Measurements from ENCODE around the gene CCDC9B.

CCDC9B gene

GRCh38 chr15:40357246-40357645 is 16.5 kb upstream of the CCDC9B start:
- peaks cover 10% of the 10 kb centered on the region for H3K4me1 Mint-ChIP-seq
- no peak overlapping the region for H3K27ac Mint-ChIP-seq
- peaks cover 1% of the 10 kb centered on the region for H3K27me3 Mint-ChIP-seq
- no peaks in the 10 kb centered on the region for H3K9me3 Mint-ChIP-seq
- H3K36me3 Mint-ChIP-seq: peaks cover 2% of the 10 kb centered on the region
- H3K4me3 Mint-ChIP-seq: peak overlapping the region; percentile 16
- DNase-seq (ENCODE audit: low spot score in 2 of 2): no peak
- ATAC-seq (ENCODE audit: low read depth): no peak

GRCh38 chr15:40355976-40356585 is 15.3 kb upstream of the CCDC9B start:
- ATAC-seq (ENCODE audit: low read depth): no peak
- peaks cover 2% of the 10 kb centered on the region for H3K36me3 Mint-ChIP-seq
- no peak overlapping the region for H3K4me3 Mint-ChIP-seq
- H3K9me3 Mint-ChIP-seq: no peaks in the 10 kb centered on the region
- H3K27ac Mint-ChIP-seq: no peak overlapping the region
- H3K4me1 Mint-ChIP-seq: peaks cover 10% of the 10 kb centered on the region
- DNase-seq (ENCODE audit: low spot score in 2 of 2): no peak
- H3K27me3 Mint-ChIP-seq: peaks cover 1% of the 10 kb centered on the region

- no peaks in the 10 kb centered on the region for H3K9me3 Mint-ChIP-seq
- H3K27me3 Mint-ChIP-seq: peaks cover 1% of the 10 kb centered on the region
- DNase-seq (ENCODE audit: low spot score in 2 of 2) (no peak), ATAC-seq (ENCODE audit: low read depth) (no peak)
- peaks cover 10% of the 10 kb centered on the region for H3K4me1 Mint-ChIP-seq
- H3K36me3 Mint-ChIP-seq: peaks cover 2% of the 10 kb centered on the region
- no peak overlapping the region for H3K4me3 Mint-ChIP-seq
- H3K27ac Mint-ChIP-seq: no peak overlapping the region
Observed at GRCh38 chr15:40354408-40355171, 13.9 kb upstream of the CCDC9B start.

GRCh38 chr15:40353697-40354096 is 13.0 kb upstream of the CCDC9B start:
- Mint-ChIP-seq H3K9me3 (no peaks in the 10 kb centered on the region), H3K27ac (no peak overlapping the region), H3K27me3 (peaks cover 1% of the 10 kb centered on the region), H3K4me1 (peaks cover 10% of the 10 kb centered on the region), H3K36me3 (peaks cover 2% of the 10 kb centered on the region), H3K4me3 (no peak overlapping the region)
- ATAC-seq (ENCODE audit: low read depth) (no peak), DNase-seq (ENCODE audit: low spot score in 2 of 2) (no peak)

- Mint-ChIP-seq H3K36me3 (peaks cover 2% of the 10 kb centered on the region), H3K4me3 (no peak overlapping the region), H3K27ac (no peak overlapping the region), H3K4me1 (peaks cover 6% of the 10 kb centered on the region), H3K27me3 (peaks cover 1% of the 10 kb centered on the region), H3K9me3 (no peaks in the 10 kb centered on the region)
- ATAC-seq (ENCODE audit: low read depth) (no peak), DNase-seq (ENCODE audit: low spot score in 2 of 2) (no peak)
Observed at GRCh38 chr15:40352281-40352901, 11.7 kb upstream of the CCDC9B start.

- H3K27ac Mint-ChIP-seq: peak overlapping the region; percentile 24
- peaks cover 2% of the 10 kb centered on the region for H3K36me3 Mint-ChIP-seq
- no peak for DNase-seq (ENCODE audit: low spot score in 2 of 2)
- peaks cover 1% of the 10 kb centered on the region for H3K27me3 Mint-ChIP-seq
- no peaks in the 10 kb centered on the region for H3K4me1 Mint-ChIP-seq
- ATAC-seq (ENCODE audit: low read depth): no peak
- H3K9me3 Mint-ChIP-seq: no peaks in the 10 kb centered on the region
- H3K4me3 Mint-ChIP-seq: no peak overlapping the region
Observed at GRCh38 chr15:40349163-40349562, 8.4 kb upstream of the CCDC9B start.

- no peak overlapping the region for H3K27ac Mint-ChIP-seq
- H3K36me3 Mint-ChIP-seq: peaks cover 2% of the 10 kb centered on the region
- H3K9me3 Mint-ChIP-seq: no peaks in the 10 kb centered on the region
- ATAC-seq (ENCODE audit: low read depth) (no peak), DNase-seq (ENCODE audit: low spot score in 2 of 2) (no peak)
- H3K27me3 Mint-ChIP-seq: no peaks in the 10 kb centered on the region
- H3K4me1 Mint-ChIP-seq: no peaks in the 10 kb centered on the region
- H3K4me3 Mint-ChIP-seq: no peak overlapping the region
Observed at GRCh38 chr15:40348474-40348870, 7.7 kb upstream of the CCDC9B start.

- Mint-ChIP-seq H3K9me3 (no peaks in the 10 kb centered on the region), H3K27me3 (no peaks in the 10 kb centered on the region), H3K4me1 (no peaks in the 10 kb centered on the region), H3K4me3 (no peak overlapping the region), H3K36me3 (peaks cover 2% of the 10 kb centered on the region), H3K27ac (no peak overlapping the region)
- no peak for DNase-seq (ENCODE audit: low spot score in 2 of 2)
- ATAC-seq (ENCODE audit: low read depth): no peak
Observed at GRCh38 chr15:40347559-40348473, 7.1 kb upstream of the CCDC9B start.

- no peaks in the 10 kb centered on the region for H3K4me1 Mint-ChIP-seq
- no peak for ATAC-seq (ENCODE audit: low read depth)
- no peaks in the 10 kb centered on the region for H3K27me3 Mint-ChIP-seq
- no peaks in the 10 kb centered on the region for H3K9me3 Mint-ChIP-seq
- DNase-seq (ENCODE audit: low spot score in 2 of 2): no peak
- H3K36me3 Mint-ChIP-seq: no peaks in the 10 kb centered on the region
- H3K4me3 Mint-ChIP-seq: no peak overlapping the region
- no peak overlapping the region for H3K27ac Mint-ChIP-seq
Observed at GRCh38 chr15:40346579-40347558, 6.1 kb upstream of the CCDC9B start.

GRCh38 chr15:40345867-40346578 is 5.3 kb upstream of the CCDC9B start:
- ATAC-seq (ENCODE audit: low read depth) (no peak), DNase-seq (ENCODE audit: low spot score in 2 of 2) (no peak)
- Mint-ChIP-seq H3K9me3 (no peaks in the 10 kb centered on the region), H3K4me3 (no peak overlapping the region), H3K4me1 (no peaks in the 10 kb centered on the region), H3K27me3 (no peaks in the 10 kb centered on the region), H3K36me3 (no peaks in the 10 kb centered on the region), H3K27ac (no peak overlapping the region)

- H3K27me3 Mint-ChIP-seq: no peaks in the 10 kb centered on the region
- H3K4me3 Mint-ChIP-seq: no peak overlapping the region
- no peaks in the 10 kb centered on the region for H3K9me3 Mint-ChIP-seq
- H3K36me3 Mint-ChIP-seq: no peaks in the 10 kb centered on the region
- no peak for DNase-seq (ENCODE audit: low spot score in 2 of 2)
- H3K27ac Mint-ChIP-seq: no peak overlapping the region
- no peak for ATAC-seq (ENCODE audit: low read depth)
- no peaks in the 10 kb centered on the region for H3K4me1 Mint-ChIP-seq
Observed at GRCh38 chr15:40345225-40345866, 4.6 kb upstream of the CCDC9B start.

GRCh38 chr15:40344631-40345120 is 3.9 kb upstream of the CCDC9B start:
- Mint-ChIP-seq H3K36me3 (no peaks in the 10 kb centered on the region), H3K4me3 (no peak overlapping the region), H3K4me1 (no peaks in the 10 kb centered on the region), H3K27me3 (no peaks in the 10 kb centered on the region), H3K9me3 (no peaks in the 10 kb centered on the region), H3K27ac (no peak overlapping the region)
- DNase-seq (ENCODE audit: low spot score in 2 of 2): peak; percentile 70 to 71
- peak; percentile 92 for ATAC-seq (ENCODE audit: low read depth)

Measured in memory B cell (primary cell).